Central memory CD8-positive, alpha-beta T cell (primary cell): ENCODE data around the gene CYTH1.
"Not testable (repeated sequence)": the region's sequence is repeated elsewhere in the genome, so short reads cannot be mapped to it uniquely, and the experiment has no call there.

Experiments used
- ATAC-seq: fragments of 150-1000 bp; cut with Tn5 transposase; replicated peaks from 2 replicates; pipeline ENCODE4 v1.10.0; 2022; ENCODE audit warnings: mild to moderate bottlenecking, moderate FRiP score, moderate number of reproducible peaks; ENCODE audit not compliant: poor library complexity, severe bottlenecking; ENCODE audit errors: extremely low read depth
- DNase-seq, 2 donors: peaks; one replicate each; pipeline ENCODE4 v3.0.0; 2021; ENCODE audit warnings: low spot score in 2 of 2
- H3K27ac Mint-ChIP-seq: one replicate; pipeline ENCODE4 v1.8.0; 2022; ENCODE audit warnings: low read depth, mild to moderate bottlenecking, moderate library complexity, mixed read lengths
- H3K27me3 Mint-ChIP-seq: one replicate; pipeline ENCODE4 v1.8.0; 2022; ENCODE audit warnings: mixed read lengths
- H3K36me3 Mint-ChIP-seq: one replicate; pipeline ENCODE4 v1.8.0; 2022; ENCODE audit warnings: mild to moderate bottlenecking, moderate library complexity, mixed read lengths; ENCODE audit not compliant: insufficient read depth
- H3K4me1 Mint-ChIP-seq: one replicate; pipeline ENCODE4 v1.8.0; 2022; ENCODE audit warnings: mixed read lengths
- H3K4me3 Mint-ChIP-seq: one replicate; pipeline ENCODE4 v1.8.0; 2022; ENCODE audit warnings: mild to moderate bottlenecking, moderate library complexity, mixed read lengths
- H3K9me3 Mint-ChIP-seq: one replicate; pipeline ENCODE4 v1.8.0; 2022; ENCODE audit warnings: mixed read lengths

CYTH1 gene

GRCh38 chr17:78761789-78762406 is 20.2 kb downstream of the CYTH1 start:
- peaks cover 63% of the 10 kb centered on the region for H3K4me1 Mint-ChIP-seq
- ATAC-seq = no peak
- peak overlapping the region; percentile 64 for H3K27ac Mint-ChIP-seq

GRCh38 chr17:78759969-78760352 is 22.1 kb downstream of the CYTH1 start:
- ATAC-seq (no peak), DNase-seq (no peak)
- peaks cover 71% of the 10 kb centered on the region for H3K4me1 Mint-ChIP-seq
- no peaks in the 10 kb centered on the region for H3K27me3 Mint-ChIP-seq
- peak overlapping the region; percentile 85 for H3K27ac Mint-ChIP-seq
- peaks cover 23% of the 10 kb centered on the region for H3K36me3 Mint-ChIP-seq
- H3K9me3 Mint-ChIP-seq = no peaks in the 10 kb centered on the region
- H3K4me3 Mint-ChIP-seq = peak overlapping the region; percentile 55

More at GRCh38 chr17:78761789-78762406, 20.2 kb downstream of the CYTH1 start:
- Mint-ChIP-seq H3K9me3 (no peaks in the 10 kb centered on the region), H3K27me3 (no peaks in the 10 kb centered on the region), H3K4me3 (peak overlapping the region; percentile 28), H3K36me3 (peaks cover 20% of the 10 kb centered on the region)
- no peak for DNase-seq

GRCh38 chr17:78759203-78759968 is 22.7 kb downstream of the CYTH1 start:
- ATAC-seq (peak; percentile 93), DNase-seq (peak; percentile 69 to 80)
- peaks cover 65% of the 10 kb centered on the region for H3K4me1 Mint-ChIP-seq
- H3K9me3 Mint-ChIP-seq = no peaks in the 10 kb centered on the region
- H3K36me3 Mint-ChIP-seq = peaks cover 21% of the 10 kb centered on the region
- no peaks in the 10 kb centered on the region for H3K27me3 Mint-ChIP-seq
- H3K27ac Mint-ChIP-seq = peak overlapping the region; percentile 85
- H3K4me3 Mint-ChIP-seq = peak overlapping the region; percentile 55

- Mint-ChIP-seq H3K9me3 (no peaks in the 10 kb centered on the region), H3K27me3 (no peaks in the 10 kb centered on the region), H3K36me3 (peaks cover 24% of the 10 kb centered on the region), H3K27ac (no peak overlapping the region), H3K4me3 (peak overlapping the region; percentile 34), H3K4me1 (peaks cover 75% of the 10 kb centered on the region)
- no peak for ATAC-seq
- DNase-seq = no peak
Measured at GRCh38 chr17:78753316-78754250, 28.5 kb downstream of the CYTH1 start.

- ATAC-seq (no peak), DNase-seq (no peak)
- Mint-ChIP-seq H3K27me3 (no peaks in the 10 kb centered on the region), H3K36me3 (peaks cover 24% of the 10 kb centered on the region), H3K4me3 (peak overlapping the region; percentile 54), H3K4me1 (peaks cover 78% of the 10 kb centered on the region), H3K27ac (peak overlapping the region; percentile 71), H3K9me3 (no peaks in the 10 kb centered on the region)
Measured at GRCh38 chr17:78751447-78752161, 30.5 kb downstream of the CYTH1 start.

GRCh38 chr17:78751000-78751399 is 31.1 kb downstream of the CYTH1 start:
- H3K9me3 Mint-ChIP-seq, DNase-seq, ATAC-seq, H3K27me3 Mint-ChIP-seq: not testable (repeated sequence)
- Mint-ChIP-seq H3K4me1 (peaks cover 81% of the 10 kb centered on the region), H3K4me3 (peak overlapping the region; percentile 54), H3K27ac (peak overlapping the region; percentile 77), H3K36me3 (peaks cover 28% of the 10 kb centered on the region)

- DNase-seq = peak; percentile 57 to 78
- Mint-ChIP-seq H3K4me1 (peaks cover 90% of the 10 kb centered on the region), H3K36me3 (peaks cover 37% of the 10 kb centered on the region)
Measured at GRCh38 chr17:78748730-78749317, 33.2 kb downstream of the CYTH1 start.

GRCh38 chr17:78748048-78748729 is 33.9 kb downstream of the CYTH1 start:
- H3K36me3 Mint-ChIP-seq = peaks cover 37% of the 10 kb centered on the region
- H3K4me1 Mint-ChIP-seq = peaks cover 93% of the 10 kb centered on the region
- H3K27ac Mint-ChIP-seq = peak overlapping the region; percentile 77
- H3K27me3 Mint-ChIP-seq = no peaks in the 10 kb centered on the region
- ATAC-seq (peak; percentile 17), DNase-seq (no peak)
- no peaks in the 10 kb centered on the region for H3K9me3 Mint-ChIP-seq
- peak overlapping the region; percentile 74 for H3K4me3 Mint-ChIP-seq

More at GRCh38 chr17:78748730-78749317, 33.2 kb downstream of the CYTH1 start:
- ATAC-seq = peak; percentile 98
- Mint-ChIP-seq H3K9me3 (no peaks in the 10 kb centered on the region), H3K27me3 (no peaks in the 10 kb centered on the region), H3K27ac (peak overlapping the region; percentile 77), H3K4me3 (peak overlapping the region; percentile 74)

- DNase-seq (no peak), ATAC-seq (no peak)
- peak overlapping the region; percentile 77 for H3K27ac Mint-ChIP-seq
- H3K36me3 Mint-ChIP-seq = peaks cover 38% of the 10 kb centered on the region
- H3K4me3 Mint-ChIP-seq = peak overlapping the region; percentile 74
- H3K9me3 Mint-ChIP-seq = no peaks in the 10 kb centered on the region
- H3K27me3 Mint-ChIP-seq = no peaks in the 10 kb centered on the region
- peaks cover 92% of the 10 kb centered on the region for H3K4me1 Mint-ChIP-seq
Measured at GRCh38 chr17:78747488-78747887, 34.6 kb downstream of the CYTH1 start.

GRCh38 chr17:78746949-78747269 is 35.2 kb downstream of the CYTH1 start:
- Mint-ChIP-seq H3K27ac (peak overlapping the region; percentile 77), H3K36me3 (peaks cover 41% of the 10 kb centered on the region), H3K27me3 (no peaks in the 10 kb centered on the region), H3K4me3 (peak overlapping the region; percentile 74), H3K9me3 (no peaks in the 10 kb centered on the region), H3K4me1 (peaks cover 93% of the 10 kb centered on the region)
- ATAC-seq (no peak), DNase-seq (no peak)

GRCh38 chr17:78746263-78746948 is 35.7 kb downstream of the CYTH1 start:
- H3K4me3 Mint-ChIP-seq = peak overlapping the region; percentile 70
- peak overlapping the region; percentile 77 for H3K27ac Mint-ChIP-seq
- H3K9me3 Mint-ChIP-seq = no peaks in the 10 kb centered on the region
- peaks cover 93% of the 10 kb centered on the region for H3K4me1 Mint-ChIP-seq
- DNase-seq (no peak), ATAC-seq (no peak)
- H3K36me3 Mint-ChIP-seq = peaks cover 43% of the 10 kb centered on the region
- no peaks in the 10 kb centered on the region for H3K27me3 Mint-ChIP-seq
